Fibroblast of lung (primary cell): Measurements from ENCODE around the gene SMAP1. TPM values are rescaled to one million over a fixed set of nuclear protein-coding genes. Genes with fewer than 3 reads are reported as not detected.

Source experiments
- DNase-seq, 2 donors: peaks; one replicate each; pipeline versions ENCODE4 v3.0.0 to v3.0.0-alpha.2; 2010; ENCODE audit warnings: low read depth in 2 of 2
- H2AFZ ChIP-seq: 2 replicates; pipeline ENCODE4 v1.5.1; 2012; ENCODE audit warnings: low read length, control low read depth, inconsistent platforms
- H3K27ac ChIP-seq: 2 replicates; pipeline ENCODE4 v1.5.1; 2011; ENCODE audit warnings: low read length, control low read depth; ENCODE audit not compliant: insufficient read depth
- H3K27me3 ChIP-seq: 2 replicates; pipeline ENCODE4 v1.5.1; 2011; ENCODE audit warnings: mild to moderate bottlenecking, low read length; ENCODE audit not compliant: control insufficient read depth, insufficient read depth
- H3K36me3 ChIP-seq: 2 replicates; pipeline ENCODE4 v1.5.1; 2011; ENCODE audit warnings: low read length; ENCODE audit not compliant: control insufficient read depth, insufficient read depth
- H3K4me1 ChIP-seq: 2 replicates; pipeline ENCODE4 v1.5.1; 2011; ENCODE audit warnings: low read length; ENCODE audit not compliant: control insufficient read depth, insufficient read depth; ENCODE audit errors: extremely low read depth
- H3K4me2 ChIP-seq: 2 replicates; pipeline ENCODE4 v1.5.1; 2011; ENCODE audit warnings: low read length, control low read depth; ENCODE audit not compliant: insufficient read depth; ENCODE audit errors: extremely low read depth
- H3K4me3 ChIP-seq, 4 experiments: fragments of 200-600 bp in 1 of 4; sonication (generic) in 1 of 4; replicated peaks in 1 of 4; 2 replicates each; pipeline ENCODE4 v1.5.1; 2011 to 2016; ENCODE audit warnings: low read length in 4 of 4, low read depth in 3 of 4, mild to moderate bottlenecking in 3 of 4, control low read depth in 2 of 4, inconsistent platforms in 1 of 4, mixed read lengths in 1 of 4; ENCODE audit not compliant: insufficient read depth in 1 of 4; ENCODE audit errors: control extremely low read depth in 1 of 4
- H3K79me2 ChIP-seq: 2 replicates; pipeline ENCODE4 v1.5.1; 2012; ENCODE audit warnings: mild to moderate bottlenecking, low read length, inconsistent platforms; ENCODE audit not compliant: control insufficient read depth, insufficient read depth
- H3K9ac ChIP-seq: 2 replicates; pipeline ENCODE4 v1.5.1; 2011; ENCODE audit warnings: mild to moderate bottlenecking, low read length, control low read depth; ENCODE audit not compliant: insufficient read depth
- H3K9me3 ChIP-seq: 2 replicates; pipeline ENCODE4 v1.5.1; 2012; ENCODE audit warnings: low read depth, low read length; ENCODE audit not compliant: control insufficient read depth, insufficient read depth
- H4K20me1 ChIP-seq: 2 replicates; pipeline ENCODE4 v1.5.1; 2011; ENCODE audit warnings: low read length; ENCODE audit not compliant: control insufficient read depth, insufficient read depth; ENCODE audit errors: extremely low read depth
- EZH2 ChIP-seq: IDR thresholded peaks from 2 replicates; pipeline ENCODE4 v1.5.1; 2012; ENCODE audit warnings: low read length, control low read depth, mild to moderate bottlenecking; ENCODE audit errors: missing control alignments
- polyA plus RNA-seq, 2 donors: library from polyadenylated mRNA; depleted of rRNA in 1 of 2; stranded (reverse) in 1 of 2; unstranded in 1 of 2; fragments of >200 nt; gene quantifications; 2 replicates each; pipeline ENCODE4 v1.2.1, GENCODE V29; 2011 to 2012; ENCODE audit warnings: missing spikeins in 1 of 2
- total RNA-seq: library from RNA; depleted of rRNA; stranded (reverse); fragments of >200 nt; gene quantifications from 2 replicates; pipeline ENCODE4 v1.2.1, GENCODE V29; 2014
- TF ChIP-seq, protein P1 (sequence below), 2 donors: IDR thresholded peaks in 1 of 2; conservative IDR thresholded peaks in 1 of 2; 1 replicate in 1 of 2; 2 replicates in 1 of 2; pipeline ENCODE4 v1.5.1; 2011 to 2012; ENCODE audit warnings: low read length in 2 of 2, control low read depth in 1 of 2, inconsistent platforms in 1 of 2, low read depth in 1 of 2, mild to moderate bottlenecking in 1 of 2

SMAP1 gene
- total and polyA plus RNA-seq, 2 donors (not counting 1 experiment from before 2014, with no cell fraction given), result 18.3 to 25.7 TPM

GRCh38 chr6:70860920-70861319 lies 193.2 kb downstream of the SMAP1 start:
- H3K27ac ChIP-seq, result no peak overlapping the region
- no peak overlapping the region for H3K4me3 ChIP-seq
- no peak for DNase-seq
- no peaks in the 10 kb centered on the region for H3K27me3 ChIP-seq
- H3K9ac ChIP-seq, result no peak overlapping the region
- H3K36me3 ChIP-seq, result no peaks in the 10 kb centered on the region
- no peak overlapping the region for H3K4me2 ChIP-seq
- no peak for TF ChIP-seq EZH2
- TF ChIP-seq, protein P1, sequence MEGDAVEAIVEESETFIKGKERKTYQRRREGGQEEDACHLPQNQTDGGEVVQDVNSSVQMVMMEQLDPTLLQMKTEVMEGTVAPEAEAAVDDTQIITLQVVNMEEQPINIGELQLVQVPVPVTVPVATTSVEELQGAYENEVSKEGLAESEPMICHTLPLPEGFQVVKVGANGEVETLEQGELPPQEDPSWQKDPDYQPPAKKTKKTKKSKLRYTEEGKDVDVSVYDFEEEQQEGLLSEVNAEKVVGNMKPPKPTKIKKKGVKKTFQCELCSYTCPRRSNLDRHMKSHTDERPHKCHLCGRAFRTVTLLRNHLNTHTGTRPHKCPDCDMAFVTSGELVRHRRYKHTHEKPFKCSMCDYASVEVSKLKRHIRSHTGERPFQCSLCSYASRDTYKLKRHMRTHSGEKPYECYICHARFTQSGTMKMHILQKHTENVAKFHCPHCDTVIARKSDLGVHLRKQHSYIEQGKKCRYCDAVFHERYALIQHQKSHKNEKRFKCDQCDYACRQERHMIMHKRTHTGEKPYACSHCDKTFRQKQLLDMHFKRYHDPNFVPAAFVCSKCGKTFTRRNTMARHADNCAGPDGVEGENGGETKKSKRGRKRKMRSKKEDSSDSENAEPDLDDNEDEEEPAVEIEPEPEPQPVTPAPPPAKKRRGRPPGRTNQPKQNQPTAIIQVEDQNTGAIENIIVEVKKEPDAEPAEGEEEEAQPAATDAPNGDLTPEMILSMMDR (conservative IDR thresholded peaks at IDR 0.05 in 1 of 2, IDR thresholded peaks at IDR 0.05 in 1 of 2; ENCODE audit: low read depth in 1 of 2, low read length in 2 of 2), result no peak
- no peaks in the 10 kb centered on the region for H3K9me3 ChIP-seq
- H2AFZ ChIP-seq, result no peak overlapping the region
- H4K20me1 ChIP-seq, result no peaks in the 10 kb centered on the region
- H3K79me2 ChIP-seq, result no peaks in the 10 kb centered on the region
- H3K4me1 ChIP-seq, result no peaks in the 10 kb centered on the region

DNA sequence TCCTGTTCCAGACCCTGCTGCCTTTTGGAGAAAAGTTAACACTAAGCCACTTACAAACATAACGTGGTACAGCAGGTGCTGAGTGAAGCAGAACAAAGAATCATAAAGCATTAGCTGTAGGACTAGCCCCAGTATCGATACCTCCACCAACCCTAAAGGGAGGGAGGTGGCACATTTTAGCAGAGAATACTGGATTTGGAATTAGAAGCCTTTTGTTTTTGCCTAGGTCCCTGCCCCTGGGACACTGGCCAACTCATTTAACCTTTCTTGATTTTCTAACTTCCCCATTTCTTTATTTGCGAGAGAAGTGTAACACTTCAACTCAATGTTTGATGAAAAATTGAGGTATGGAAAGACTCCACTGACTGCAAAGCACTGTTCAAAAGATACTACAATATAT lies 195.7 kb downstream of the SMAP1 start:
- DNase-seq, result no peak
- no peaks in the 10 kb centered on the region for H3K4me1 ChIP-seq
- no peaks in the 10 kb centered on the region for H4K20me1 ChIP-seq
- no peaks in the 10 kb centered on the region for H3K9me3 ChIP-seq
- H3K27me3 ChIP-seq, result no peaks in the 10 kb centered on the region
- H3K79me2 ChIP-seq, result no peaks in the 10 kb centered on the region
- no peak for TF ChIP-seq EZH2
- TF ChIP-seq, protein P1 (conservative IDR thresholded peaks at IDR 0.05 in 1 of 2, IDR thresholded peaks at IDR 0.05 in 1 of 2; ENCODE audit: low read depth in 1 of 2, low read length in 2 of 2), result no peak
- no peaks in the 10 kb centered on the region for H3K36me3 ChIP-seq
- H3K27ac ChIP-seq, result no peak overlapping the region
- H2AFZ ChIP-seq, result no peak overlapping the region
- no peak overlapping the region for H3K4me2 ChIP-seq
- H3K9ac ChIP-seq, result no peak overlapping the region
- no peak overlapping the region for H3K4me3 ChIP-seq

GRCh38 chr6:70864401-70864800 lies 196.7 kb downstream of the SMAP1 start:
- Histone ChIP-seq H3K27me3 (no peaks in the 10 kb centered on the region), H3K9me3 (no peaks in the 10 kb centered on the region), H3K4me3 (no peak overlapping the region), H3K4me1 (no peaks in the 10 kb centered on the region), H2AFZ (no peak overlapping the region), H3K4me2 (no peak overlapping the region), H3K27ac (no peak overlapping the region), H3K36me3 (no peaks in the 10 kb centered on the region), H3K79me2 (no peaks in the 10 kb centered on the region), H3K9ac (no peak overlapping the region), H4K20me1 (no peaks in the 10 kb centered on the region)
- no peak for DNase-seq
- TF ChIP-seq EZH2, result no peak
- TF ChIP-seq, protein P1 (conservative IDR thresholded peaks at IDR 0.05 in 1 of 2, IDR thresholded peaks at IDR 0.05 in 1 of 2; ENCODE audit: low read depth in 1 of 2, low read length in 2 of 2), result no peak
